KMS-11 (cell line): ENCODE measurements around the gene GNLY.

Experiments used
- H2AFZ ChIP-seq: fragments of 200-600 bp; sonication (generic); 2 replicates; pipeline ENCODE4 v1.6.1; 2016; ENCODE audit warnings: antibody characterized with exemption, mixed run types, low read depth
- H3K27ac ChIP-seq: fragments of 200-600 bp; sonication (generic); 2 replicates; pipeline ENCODE4 v1.6.1; 2016; ENCODE audit warnings: mild to moderate bottlenecking, mixed run types
- H3K27me3 ChIP-seq: fragments of 200-600 bp; sonication (generic); 2 replicates; pipeline ENCODE4 v1.6.1; 2017; ENCODE audit warnings: mild to moderate bottlenecking, low read depth, mixed run types, moderate library complexity; ENCODE audit not compliant: insufficient read depth
- H3K36me3 ChIP-seq: fragments of 200-600 bp; sonication (generic); 2 replicates; pipeline ENCODE4 v1.6.1; 2017; ENCODE audit warnings: mild to moderate bottlenecking, mixed run types; ENCODE audit not compliant: insufficient read depth
- H3K4me1 ChIP-seq: fragments of 200-600 bp; sonication (generic); 2 replicates; pipeline ENCODE4 v1.6.1; 2016; ENCODE audit warnings: mild to moderate bottlenecking, low read depth, mixed run types; ENCODE audit not compliant: poor library complexity, severe bottlenecking
- H3K4me2 ChIP-seq: fragments of 200-600 bp; sonication (generic); 2 replicates; pipeline ENCODE4 v1.7.0; 2016; ENCODE audit warnings: mild to moderate bottlenecking, mixed run types
- H3K4me3 ChIP-seq: fragments of 200-600 bp; sonication (generic); IDR thresholded peaks from 2 replicates; pipeline ENCODE4 v1.6.1; 2017; ENCODE audit warnings: low read depth, low read length, mixed read lengths; ENCODE audit not compliant: insufficient read depth
- H3K79me2 ChIP-seq: fragments of 200-600 bp; sonication (generic); 2 replicates; pipeline ENCODE4 v1.6.1; 2016; ENCODE audit warnings: low read depth, mixed run types; ENCODE audit not compliant: insufficient read depth
- H3K9ac ChIP-seq: fragments of 200-600 bp; sonication (generic); 2 replicates; pipeline ENCODE4 v1.6.1; 2016; ENCODE audit warnings: mild to moderate bottlenecking, mixed run types
- H4K20me1 ChIP-seq: fragments of 200-600 bp; sonication (generic); 2 replicates; pipeline ENCODE4 v1.6.1; 2016; ENCODE audit warnings: mild to moderate bottlenecking, mixed run types; ENCODE audit not compliant: insufficient read depth
- CTCF ChIP-seq: fragments of 200-600 bp; sonication (generic); conservative IDR thresholded peaks from 2 replicates; pipeline ENCODE4 v1.6.1; 2017; ENCODE audit warnings: low read depth, mild to moderate bottlenecking, antibody characterized with exemption, low read length, moderate library complexity, mixed read lengths

The GNLY gene

GRCh38 chr2:85684380-85684779, 9.8 kb upstream of the GNLY start:
- Histone ChIP-seq H3K27me3 (no peaks in the 10 kb centered on the region), H4K20me1 (no peaks in the 10 kb centered on the region), H3K9ac (peak overlapping the region; percentile 25; the same call in 1 of the 2 replicates), H2AFZ (peak overlapping the region; percentile 36; the same call in 1 of the 2 replicates), H3K36me3 (no peaks in the 10 kb centered on the region), H3K79me2 (no peaks in the 10 kb centered on the region), H3K27ac (peak overlapping the region; percentile 67), H3K4me3 (no peak overlapping the region), H3K4me2 (peak overlapping the region; percentile 67), H3K4me1 (peaks cover 39% of the 10 kb centered on the region)
- TF ChIP-seq CTCF = no peak

GRCh38 chr2:85684806-85685205, 9.4 kb upstream of the GNLY start:
- H3K9ac ChIP-seq = peak overlapping the region; percentile 25; the same call in 1 of the 2 replicates
- no peak overlapping the region for H3K4me3 ChIP-seq
- H2AFZ ChIP-seq = peak overlapping the region; percentile 36

GRCh38 chr2:85690932-85691331, 3.2 kb upstream of the GNLY start:
- no peaks in the 10 kb centered on the region for H3K79me2 ChIP-seq
- no peak overlapping the region for H3K27ac ChIP-seq
- H2AFZ ChIP-seq = no peak overlapping the region
- H3K4me2 ChIP-seq = no peak overlapping the region
- TF ChIP-seq CTCF = no peak
- no peak overlapping the region for H3K4me3 ChIP-seq
- H3K4me1 ChIP-seq = peaks cover 11% of the 10 kb centered on the region
- H3K36me3 ChIP-seq = no peaks in the 10 kb centered on the region
- H4K20me1 ChIP-seq = no peaks in the 10 kb centered on the region
- no peak overlapping the region for H3K9ac ChIP-seq
- H3K27me3 ChIP-seq = no peaks in the 10 kb centered on the region

More at GRCh38 chr2:85684806-85685205, 9.4 kb upstream of the GNLY start:
- Histone ChIP-seq H3K4me2 (peak overlapping the region; percentile 67), H3K4me1 (peaks cover 37% of the 10 kb centered on the region), H4K20me1 (no peaks in the 10 kb centered on the region), H3K36me3 (no peaks in the 10 kb centered on the region), H3K27me3 (no peaks in the 10 kb centered on the region), H3K27ac (peak overlapping the region; percentile 67), H3K79me2 (no peaks in the 10 kb centered on the region)
- TF ChIP-seq CTCF = no peak

- H3K4me3 ChIP-seq = no peak overlapping the region
- H3K36me3 ChIP-seq = no peaks in the 10 kb centered on the region
- no peak for TF ChIP-seq CTCF
Measured at GRCh38 chr2:85692039-85692645, 2.0 kb upstream of the GNLY start.

More at GRCh38 chr2:85692039-85692645, 2.0 kb upstream of the GNLY start:
- Histone ChIP-seq H3K4me2 (no peak overlapping the region), H3K4me1 (no peaks in the 10 kb centered on the region), H3K27ac (no peak overlapping the region), H3K79me2 (no peaks in the 10 kb centered on the region), H2AFZ (no peak overlapping the region), H3K27me3 (no peaks in the 10 kb centered on the region), H4K20me1 (no peaks in the 10 kb centered on the region), H3K9ac (no peak overlapping the region)
